ENCODE measurements around the gene GAST.

Gene GAST

DNA sequence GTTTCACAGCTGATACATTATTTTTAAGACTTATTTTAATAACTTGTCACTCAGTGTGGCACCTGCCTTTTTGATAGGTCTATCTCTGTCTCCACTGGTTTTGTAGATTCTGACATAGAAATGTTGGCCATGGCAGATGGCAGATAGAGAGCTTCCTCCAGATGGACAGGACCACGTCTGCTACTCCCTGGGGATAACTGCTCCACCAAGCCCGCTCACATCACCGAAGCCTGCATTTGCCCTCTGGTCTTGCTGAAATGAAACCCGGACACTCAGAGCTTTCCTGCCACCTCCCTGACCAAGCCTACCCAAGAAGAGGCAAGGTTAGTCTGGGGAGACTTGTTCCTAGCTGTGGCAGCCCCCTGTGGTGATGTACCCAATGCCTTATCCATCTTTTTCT is 38.7 kb downstream of the GAST start:
- DNase-seq = no peak

DNA sequence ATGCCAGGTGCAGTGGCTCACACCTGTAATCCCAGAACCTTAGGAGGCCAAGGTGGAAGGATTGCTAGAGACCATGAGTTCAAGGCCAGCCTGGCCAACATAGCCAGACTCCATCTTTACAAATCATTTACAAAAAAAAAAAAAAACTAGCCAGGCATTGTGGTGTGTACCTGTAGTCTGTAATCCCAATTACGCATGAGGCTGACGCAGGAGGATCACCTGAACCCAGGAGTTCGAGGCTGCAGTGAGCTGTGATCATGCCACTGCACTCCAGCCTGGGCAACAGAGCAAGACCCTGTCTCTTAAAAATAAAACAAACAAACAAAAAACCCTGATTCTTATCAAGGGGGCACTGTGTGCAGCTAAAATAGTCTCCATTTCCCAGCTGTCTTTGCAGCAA is 39.2 kb downstream of the GAST start:
- no peak for DNase-seq

GRCh38 chr17:41754066-41754465 is 41.9 kb downstream of the GAST start:
- DNase-seq = no peak

GRCh38 chr17:41758601-41759000 is 46.5 kb downstream of the GAST start:
- no peak for DNase-seq

DNA sequence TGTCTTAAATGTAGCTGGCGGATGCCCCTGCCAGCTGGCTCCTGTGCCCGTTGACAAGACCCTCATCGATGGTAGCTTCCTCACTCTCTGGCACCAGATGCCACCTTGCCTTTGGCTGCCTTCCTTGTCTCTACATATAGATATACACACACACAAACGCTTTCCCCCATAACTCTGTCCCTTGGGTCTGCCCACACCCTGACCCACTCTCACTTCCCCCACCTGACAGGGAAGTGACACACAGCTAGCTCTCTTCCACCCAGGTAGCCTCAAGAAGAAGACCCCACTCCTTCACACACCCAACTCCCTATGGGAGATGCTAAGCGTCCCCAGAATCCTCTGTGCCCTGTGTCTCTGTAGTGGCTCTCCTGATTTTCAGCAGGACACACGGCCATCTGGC is 48.7 kb downstream of the GAST start:
- no peak for DNase-seq

GRCh38 chr17:41762391-41762790 is 50.3 kb downstream of the GAST start:
- DNase-seq = no peak

DNA sequence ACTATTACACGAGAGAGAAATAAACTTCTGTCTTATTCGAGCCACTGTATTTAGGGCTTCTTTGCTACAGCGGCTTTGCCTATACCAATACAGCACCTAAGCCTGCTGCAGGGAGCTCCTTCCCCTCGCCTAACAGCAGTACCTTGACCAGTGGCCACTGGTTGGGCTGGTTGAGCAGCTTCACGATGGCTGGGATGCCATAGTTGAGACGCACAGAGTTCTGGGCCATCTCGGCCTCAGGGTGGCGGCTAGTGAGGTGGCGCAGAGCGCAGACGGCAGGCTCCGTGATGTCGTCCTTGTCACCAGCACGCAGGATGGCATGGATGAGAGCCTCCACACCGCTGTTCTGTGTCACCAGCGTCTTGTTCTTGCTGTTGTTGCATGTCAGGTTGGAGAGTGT is 50.7 kb downstream of the GAST start:
- no peak for DNase-seq

DNA sequence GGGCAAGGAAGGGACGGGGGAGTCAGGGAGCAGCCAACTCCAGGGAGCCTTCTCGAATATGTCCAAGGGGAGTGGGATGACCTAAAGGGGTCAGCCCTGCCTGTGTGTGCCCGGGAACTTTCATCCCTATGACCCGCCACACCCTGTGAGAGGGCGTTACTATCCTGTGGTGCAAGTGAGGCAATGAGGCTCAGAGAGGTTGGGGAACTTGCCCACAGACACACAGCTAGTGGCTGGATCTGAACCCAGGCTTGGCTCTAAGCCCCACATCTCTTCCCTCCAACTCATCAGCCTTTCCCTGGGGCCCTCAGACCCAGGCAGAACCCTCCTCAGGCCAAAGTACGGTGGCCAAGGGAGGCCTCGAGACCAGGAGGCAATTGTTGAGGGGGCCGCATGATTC is 51.2 kb downstream of the GAST start:
- DNase-seq = no peak
